ENCODE measurements around the gene C17orf100.
"Not testable (repeated sequence)": the region's sequence is repeated elsewhere in the genome, so short reads cannot be mapped to it uniquely, and the experiment has no call there.

Gene C17orf100

GRCh38 chr17:6690641-6691040 is 39.1 kb downstream of the C17orf100 start:
- no peaks in the 10 kb centered on the region for H3K36me3 ChIP-seq (ENCODE audit: control insufficient read depth, insufficient read depth, low read length)
- H3K27me3 ChIP-seq (ENCODE audit: control insufficient read depth, insufficient read depth, low read length) = no peaks in the 10 kb centered on the region
- no peak overlapping the region for H3K4me3 ChIP-seq (ENCODE audit: low read length)
- no peak overlapping the region for H3K9ac ChIP-seq (ENCODE audit: low read length)
- H3K4me1 ChIP-seq (ENCODE audit: control insufficient read depth, insufficient read depth, low read length) = no peaks in the 10 kb centered on the region
- no peak overlapping the region for H3K27ac ChIP-seq (ENCODE audit: low read depth, low read length)

GRCh38 chr17:6691546-6691945 is 40.0 kb downstream of the C17orf100 start:
- Histone ChIP-seq H3K9ac (ENCODE audit: low read length) (no peak overlapping the region), H3K27me3 (ENCODE audit: control insufficient read depth, insufficient read depth, low read length) (no peaks in the 10 kb centered on the region), H3K27ac (ENCODE audit: low read depth, low read length) (no peak overlapping the region), H3K4me1 (ENCODE audit: control insufficient read depth, insufficient read depth, low read length) (no peaks in the 10 kb centered on the region), H3K36me3 (ENCODE audit: control insufficient read depth, insufficient read depth, low read length) (no peaks in the 10 kb centered on the region), H3K4me3 (ENCODE audit: low read length) (no peak overlapping the region)

GRCh38 chr17:6691958-6692357 is 40.4 kb downstream of the C17orf100 start:
- H3K4me3 ChIP-seq (ENCODE audit: low read length); H3K4me1 ChIP-seq (ENCODE audit: control insufficient read depth, insufficient read depth, low read length); H3K27me3 ChIP-seq (ENCODE audit: control insufficient read depth, insufficient read depth, low read length); H3K9ac ChIP-seq (ENCODE audit: low read length); H3K36me3 ChIP-seq (ENCODE audit: control insufficient read depth, insufficient read depth, low read length); H3K27ac ChIP-seq (ENCODE audit: low read depth, low read length): not testable (repeated sequence)

- H3K9ac ChIP-seq (ENCODE audit: low read length) = no peak overlapping the region
- H3K27me3 ChIP-seq (ENCODE audit: control insufficient read depth, insufficient read depth, low read length) = no peaks in the 10 kb centered on the region
- no peak overlapping the region for H3K4me3 ChIP-seq (ENCODE audit: low read length)
- H3K27ac ChIP-seq (ENCODE audit: low read depth, low read length) = no peak overlapping the region
- no peaks in the 10 kb centered on the region for H3K4me1 ChIP-seq (ENCODE audit: control insufficient read depth, insufficient read depth, low read length)
- H3K36me3 ChIP-seq (ENCODE audit: control insufficient read depth, insufficient read depth, low read length) = no peaks in the 10 kb centered on the region
Observed at GRCh38 chr17:6695051-6695450, 43.5 kb downstream of the C17orf100 start.

GRCh38 chr17:6695565-6695964 is 44.0 kb downstream of the C17orf100 start:
- Histone ChIP-seq H3K9ac (ENCODE audit: low read length) (no peak overlapping the region), H3K4me1 (ENCODE audit: control insufficient read depth, insufficient read depth, low read length) (no peaks in the 10 kb centered on the region), H3K4me3 (ENCODE audit: low read length) (no peak overlapping the region), H3K27ac (ENCODE audit: low read depth, low read length) (no peak overlapping the region), H3K27me3 (ENCODE audit: control insufficient read depth, insufficient read depth, low read length) (no peaks in the 10 kb centered on the region), H3K36me3 (ENCODE audit: control insufficient read depth, insufficient read depth, low read length) (no peaks in the 10 kb centered on the region)

- no peak overlapping the region for H3K27ac ChIP-seq (ENCODE audit: low read depth, low read length)
- H3K4me1 ChIP-seq (ENCODE audit: control insufficient read depth, insufficient read depth, low read length) = no peaks in the 10 kb centered on the region
- no peaks in the 10 kb centered on the region for H3K27me3 ChIP-seq (ENCODE audit: control insufficient read depth, insufficient read depth, low read length)
- no peak overlapping the region for H3K4me3 ChIP-seq (ENCODE audit: low read length)
- H3K36me3 ChIP-seq (ENCODE audit: control insufficient read depth, insufficient read depth, low read length) = no peaks in the 10 kb centered on the region
- H3K9ac ChIP-seq (ENCODE audit: low read length) = no peak overlapping the region
Observed at GRCh38 chr17:6696906-6697305, 45.3 kb downstream of the C17orf100 start.

- Histone ChIP-seq H3K36me3 (ENCODE audit: control insufficient read depth, insufficient read depth, low read length) (no peaks in the 10 kb centered on the region), H3K4me1 (ENCODE audit: control insufficient read depth, insufficient read depth, low read length) (no peaks in the 10 kb centered on the region), H3K9ac (ENCODE audit: low read length) (no peak overlapping the region), H3K4me3 (ENCODE audit: low read length) (no peak overlapping the region), H3K27me3 (ENCODE audit: control insufficient read depth, insufficient read depth, low read length) (no peaks in the 10 kb centered on the region), H3K27ac (ENCODE audit: low read depth, low read length) (no peak overlapping the region)
Observed at GRCh38 chr17:6698004-6698403, 46.4 kb downstream of the C17orf100 start.

- no peak overlapping the region for H3K27ac ChIP-seq (ENCODE audit: low read depth, low read length)
- H3K4me1 ChIP-seq (ENCODE audit: control insufficient read depth, insufficient read depth, low read length) = no peaks in the 10 kb centered on the region
- no peak overlapping the region for H3K4me3 ChIP-seq (ENCODE audit: low read length)
- no peak overlapping the region for H3K9ac ChIP-seq (ENCODE audit: low read length)
- no peaks in the 10 kb centered on the region for H3K36me3 ChIP-seq (ENCODE audit: control insufficient read depth, insufficient read depth, low read length)
- no peaks in the 10 kb centered on the region for H3K27me3 ChIP-seq (ENCODE audit: control insufficient read depth, insufficient read depth, low read length)
Observed at GRCh38 chr17:6699997-6700947, 48.7 kb downstream of the C17orf100 start.

- Histone ChIP-seq H3K27ac (ENCODE audit: low read depth, low read length) (no peak overlapping the region), H3K36me3 (ENCODE audit: control insufficient read depth, insufficient read depth, low read length) (no peaks in the 10 kb centered on the region), H3K27me3 (ENCODE audit: control insufficient read depth, insufficient read depth, low read length) (no peaks in the 10 kb centered on the region), H3K4me1 (ENCODE audit: control insufficient read depth, insufficient read depth, low read length) (no peaks in the 10 kb centered on the region), H3K4me3 (ENCODE audit: low read length) (no peak overlapping the region), H3K9ac (ENCODE audit: low read length) (no peak overlapping the region)
Observed at GRCh38 chr17:6700948-6701307, 49.4 kb downstream of the C17orf100 start.

GRCh38 chr17:6701719-6702118 is 50.2 kb downstream of the C17orf100 start:
- Histone ChIP-seq H3K27ac (ENCODE audit: low read depth, low read length) (no peak overlapping the region), H3K4me3 (ENCODE audit: low read length) (no peak overlapping the region), H3K9ac (ENCODE audit: low read length) (no peak overlapping the region), H3K4me1 (ENCODE audit: control insufficient read depth, insufficient read depth, low read length) (no peaks in the 10 kb centered on the region), H3K36me3 (ENCODE audit: control insufficient read depth, insufficient read depth, low read length) (no peaks in the 10 kb centered on the region), H3K27me3 (ENCODE audit: control insufficient read depth, insufficient read depth, low read length) (peaks cover 3% of the 10 kb centered on the region)

- H3K27ac ChIP-seq (ENCODE audit: low read depth, low read length) = no peak overlapping the region
- H3K4me3 ChIP-seq (ENCODE audit: low read length) = no peak overlapping the region
- peaks cover 4% of the 10 kb centered on the region for H3K27me3 ChIP-seq (ENCODE audit: control insufficient read depth, insufficient read depth, low read length)
- H3K36me3 ChIP-seq (ENCODE audit: control insufficient read depth, insufficient read depth, low read length) = no peaks in the 10 kb centered on the region
- no peak overlapping the region for H3K9ac ChIP-seq (ENCODE audit: low read length)
- H3K4me1 ChIP-seq (ENCODE audit: control insufficient read depth, insufficient read depth, low read length) = no peaks in the 10 kb centered on the region
Observed at GRCh38 chr17:6702567-6703215, 51.1 kb downstream of the C17orf100 start.

Data from rectal smooth muscle tissue (tissue), 1 donor.